GM19324 (cell line): ENCODE results near the gene RINT1.
"Not testable (repeated sequence)": the region's sequence is repeated elsewhere in the genome, so short reads cannot be mapped to it uniquely, and the experiment has no call there.

Experiments
- ATAC-seq: cut with Tn5 transposase; IDR thresholded peaks from one replicate; pipeline ENCODE4 v1.9.1; 2021; ENCODE audit warnings: mild to moderate bottlenecking, moderate library complexity; ENCODE audit not compliant: unreplicated experiment, low FRiP score

The RINT1 gene

GRCh38 chr7:105594034-105594433, 62.0 kb downstream of the RINT1 start:
- no peak for ATAC-seq

GRCh38 chr7:105596866-105597265, 64.9 kb downstream of the RINT1 start:
- no peak for ATAC-seq

- not testable (repeated sequence) for ATAC-seq
Observed at GRCh38 chr7:105599080-105599479, 67.1 kb downstream of the RINT1 start.

GRCh38 chr7:105599551-105599950, 67.5 kb downstream of the RINT1 start:
- ATAC-seq: no peak

- ATAC-seq: no peak
Observed at GRCh38 chr7:105600720-105601550, 68.9 kb downstream of the RINT1 start.

- no peak for ATAC-seq
Observed at GRCh38 chr7:105602325-105603305, 70.6 kb downstream of the RINT1 start.

- ATAC-seq: no peak
Observed at GRCh38 chr7:105610165-105610930, 78.3 kb downstream of the RINT1 start.

- ATAC-seq: no peak
Observed at GRCh38 chr7:105611856-105612775, 80.1 kb downstream of the RINT1 start.

- no peak for ATAC-seq
Observed at GRCh38 chr7:105612806-105613205, 80.8 kb downstream of the RINT1 start.

GRCh38 chr7:105613611-105614330, 81.8 kb downstream of the RINT1 start:
- no peak for ATAC-seq

- no peak for ATAC-seq
Observed at GRCh38 chr7:105614341-105614840, 82.4 kb downstream of the RINT1 start.
